Measurements from ENCODE around the gene FYCO1. TPM values are rescaled to one million over a fixed set of nuclear protein-coding genes. Genes with fewer than 3 reads are reported as not detected.

FYCO1 gene
- total and polyA plus RNA-seq, 2 of the 13 experiments (the other 11 are each of a cell fraction or from before 2014, with no cell fraction given) = 2.7 to 4.2 TPM

GRCh38 chr3:45980819-45981218, 14.8 kb downstream of the FYCO1 start (continued):
- TF ChIP-seq ZNF850 (CRISPR knock-in tag; conservative IDR thresholded peaks at IDR 0.05) (no peak), ZFX (CRISPR knock-in tag; IDR thresholded peaks at IDR 0.05; ENCODE audit: low read depth) (no peak), JUN (CRISPR knock-in tag; IDR thresholded peaks at IDR 0.05) (no peak)

- DNase-seq (ENCODE audit: low spot score) = no peak
- ATAC-seq = no peak
- Histone ChIP-seq H4K20me1 (ENCODE audit: insufficient read depth, low read length) (no peaks in the 10 kb centered on the region), H3K27me3 (ENCODE audit: control insufficient read depth in 1 of 2, insufficient read depth in 2 of 2, low read length in 2 of 2) (no peaks in the 10 kb centered on the region), H3K4me1 (ENCODE audit: insufficient read depth, low read length) (peaks cover 10% of the 10 kb centered on the region), H3K79me2 (ENCODE audit: insufficient read depth, low read length) (peaks cover under 1% of the 10 kb centered on the region), H2AFZ (ENCODE audit: low read length) (no peak overlapping the region), H3K9ac (ENCODE audit: insufficient read depth, low read depth, low read length) (no peak overlapping the region), H3K9me3 (ENCODE audit: low read length) (no peaks in the 10 kb centered on the region), H3K36me3 (replicated peaks in 1 of 2; ENCODE audit: control insufficient read depth in 1 of 2, insufficient read depth in 2 of 2, low read length in 2 of 2) (peaks cover 8 to 79% of the 10 kb centered on the region in 2 experiments), H3K4me3 (replicated peaks in 1 of 3; ENCODE audit: insufficient read depth in 1 of 3, low read depth in 2 of 3, low read length in 3 of 3) (no peak overlapping the region), H3K4me2 (ENCODE audit: low read depth, low read length) (no peak overlapping the region), H3K27ac (ENCODE audit: extremely low read length, insufficient read depth, low read length) (no peak overlapping the region)
- TF ChIP-seq KDM4B (CRISPR knock-in tag; IDR thresholded peaks at IDR 0.05) (no peak), ZNF841 (CRISPR knock-in tag; IDR thresholded peaks at IDR 0.05; ENCODE audit: borderline replicate concordance) (no peak), SIN3B (IDR thresholded peaks at IDR 0.05; ENCODE audit: low read length) (no peak), YEATS2 (CRISPR knock-in tag; IDR thresholded peaks at IDR 0.05; ENCODE audit: borderline replicate concordance) (no peak), POLR2AphosphoS5 (IDR thresholded peaks at IDR 0.05; ENCODE audit: low read depth, low read length) (no peak), ZNF713 (CRISPR knock-in tag; IDR thresholded peaks at IDR 0.05) (no peak), ZBTB21 (CRISPR knock-in tag; IDR thresholded peaks at IDR 0.05) (no peak), ZSCAN25 (CRISPR knock-in tag; IDR thresholded peaks at IDR 0.05) (no peak), MAX (IDR thresholded peaks at IDR 0.05) (no peak)
- BruUV-seq (replicated peaks) = no TSS peak
- in situ Hi-C loops (cut with HindIII; ENCODE audit: extremely low pct_ligation_motif_present, low pct_unique_long_range_greater_than_20kb) = no loop called here
- no peak for FAIRE-seq
- POLR2A ChIA-PET = no interaction called here
- CTCF ChIA-PET (ENCODE audit: low intra/inter-chr PET ratio, low total read pairs) = no interaction called here
- intact Hi-C loops (cut with micrococcal nuclease; ENCODE audit: unreplicated experiment) = no loop called here
- 97% methylated on average over 7 of the region's 7 CpGs for WGBS (ENCODE audit: low lambda C conversion rate)
These were observed 15.3 kb downstream of the FYCO1 start for GRCh38 chr3:45980229-45980813.

Measured in HepG2 (cell line).